Erythroblast (primary cell): ENCODE results near the gene PEX1.

Source experiments
- GATA1 ChIP-seq: IDR thresholded peaks from 2 replicates; pipeline ENCODE4 v1.6.1; 2011; ENCODE audit warnings: low read depth, mild to moderate bottlenecking, control low read depth, low read length, moderate library complexity
- POLR2A ChIP-seq: IDR thresholded peaks from 2 replicates; pipeline ENCODE4 v1.6.1; 2011; ENCODE audit warnings: mild to moderate bottlenecking, low read length

GRCh38 chr7:92504563-92504962 lies 23.8 kb downstream of the PEX1 start:
- no peak for TF ChIP-seq POLR2A
- TF ChIP-seq GATA1 = no peak
